Thymus (tissue), 11 donors: Measurements from ENCODE around the gene SCAMP2. TPM values are rescaled to one million over a fixed set of nuclear protein-coding genes. Genes with fewer than 3 reads are reported as not detected.
A peak's percentile ranks its signal among the peaks of the same experiment; 100 is the strongest.

Source experiments
- DNase-seq, 9 donors: peaks; one replicate each; pipeline ENCODE4 v3.0.0-alpha.2; 2013; ENCODE audit warnings: low spot score in 9 of 9, low read depth in 6 of 9, missing footprints in 1 of 9
- H3K27ac ChIP-seq, 2 donors: one replicate each; pipeline ENCODE4 v1.5.1; 2013; ENCODE audit warnings: control low read depth in 1 of 2, low read depth in 1 of 2, low read length in 1 of 2, mild to moderate bottlenecking in 1 of 2, moderate library complexity in 1 of 2
- H3K27me3 ChIP-seq, 2 donors: one replicate each; pipeline ENCODE4 v1.5.1; 2013; ENCODE audit warnings: low read length in 1 of 2; ENCODE audit not compliant: control insufficient read depth in 2 of 2, insufficient read depth in 1 of 2
- H3K36me3 ChIP-seq, 2 donors: one replicate each; pipeline ENCODE4 v1.5.1; 2013; ENCODE audit warnings: low read length in 1 of 2, mild to moderate bottlenecking in 1 of 2, moderate library complexity in 1 of 2; ENCODE audit not compliant: control insufficient read depth in 2 of 2, insufficient read depth in 2 of 2
- H3K4me1 ChIP-seq, 2 donors: one replicate each; pipeline ENCODE4 v1.5.1; 2013; ENCODE audit warnings: low read length in 2 of 2; ENCODE audit not compliant: control insufficient read depth in 2 of 2, insufficient read depth in 2 of 2
- H3K4me3 ChIP-seq, 2 donors: one replicate each; pipeline ENCODE4 v1.5.1; 2013; ENCODE audit warnings: low read length in 2 of 2, control low read depth in 1 of 2, mild to moderate bottlenecking in 1 of 2
- H3K9me3 ChIP-seq, 2 donors: one replicate each; pipeline ENCODE4 v1.5.1; 2013; ENCODE audit warnings: low read length in 1 of 2, mild to moderate bottlenecking in 1 of 2; ENCODE audit not compliant: control insufficient read depth in 2 of 2, insufficient read depth in 1 of 2
- WGBS: extraction: QIAGEN DNeasy Blood & Tissue Kit; methylation state at CpG from one replicate; pipeline ENCODE4 v1.1.7; 2013; 5-methylcytosine and 5-hydroxymethylcytosine counted together
- polyA plus RNA-seq: library from polyadenylated mRNA; stranded (reverse); fragments of 200-250 nt; gene quantifications from one replicate; pipeline ENCODE4 v1.2.3, GENCODE V29; 2013
- total RNA-seq: library from RNA; stranded (reverse); fragments of 120-200 nt; gene quantifications from one replicate; pipeline ENCODE4 v1.2.4, GENCODE V29; 2013
- donor health status: healthy.

Gene SCAMP2
- total and polyA plus RNA-seq, 2 donors, result 15.7 to 35.2 TPM

DNA sequence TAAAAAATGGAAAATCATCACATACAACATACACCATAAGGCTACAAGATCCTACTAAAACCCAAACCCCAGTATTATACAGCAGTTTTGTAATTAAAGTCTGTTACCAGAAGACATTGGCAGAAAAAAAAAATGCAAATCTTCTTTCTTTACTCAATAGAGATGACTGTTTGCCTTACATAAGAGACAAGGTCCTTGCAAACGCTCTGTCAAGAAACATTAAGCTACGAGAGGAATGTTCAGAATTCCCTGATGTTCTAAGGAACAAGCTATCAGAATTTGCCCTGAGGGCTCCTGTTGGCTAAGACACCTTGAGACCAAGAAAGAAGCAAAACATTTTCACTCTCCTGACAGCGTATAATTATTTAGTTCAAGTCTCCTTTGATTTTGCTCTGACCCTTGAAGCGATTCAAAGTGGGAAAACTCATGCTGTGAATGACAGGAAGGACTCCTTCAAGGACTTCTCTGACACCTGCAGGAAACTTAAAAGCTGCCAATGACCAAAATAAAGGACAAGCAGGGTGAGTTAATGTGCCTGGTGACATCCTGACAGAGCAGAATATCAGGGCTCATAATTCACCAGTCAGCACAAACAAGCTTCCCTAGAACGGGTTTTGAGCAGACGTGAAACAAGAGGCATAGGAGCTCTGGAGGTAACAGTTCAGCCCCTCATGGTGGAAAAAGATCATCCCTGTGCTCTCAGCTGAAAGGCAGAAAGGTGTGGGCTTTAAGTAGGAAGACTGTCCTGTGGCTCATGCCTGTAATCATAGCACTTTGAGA is 2.5 kb downstream of the SCAMP2 start:
- no peak for DNase-seq

DNA sequence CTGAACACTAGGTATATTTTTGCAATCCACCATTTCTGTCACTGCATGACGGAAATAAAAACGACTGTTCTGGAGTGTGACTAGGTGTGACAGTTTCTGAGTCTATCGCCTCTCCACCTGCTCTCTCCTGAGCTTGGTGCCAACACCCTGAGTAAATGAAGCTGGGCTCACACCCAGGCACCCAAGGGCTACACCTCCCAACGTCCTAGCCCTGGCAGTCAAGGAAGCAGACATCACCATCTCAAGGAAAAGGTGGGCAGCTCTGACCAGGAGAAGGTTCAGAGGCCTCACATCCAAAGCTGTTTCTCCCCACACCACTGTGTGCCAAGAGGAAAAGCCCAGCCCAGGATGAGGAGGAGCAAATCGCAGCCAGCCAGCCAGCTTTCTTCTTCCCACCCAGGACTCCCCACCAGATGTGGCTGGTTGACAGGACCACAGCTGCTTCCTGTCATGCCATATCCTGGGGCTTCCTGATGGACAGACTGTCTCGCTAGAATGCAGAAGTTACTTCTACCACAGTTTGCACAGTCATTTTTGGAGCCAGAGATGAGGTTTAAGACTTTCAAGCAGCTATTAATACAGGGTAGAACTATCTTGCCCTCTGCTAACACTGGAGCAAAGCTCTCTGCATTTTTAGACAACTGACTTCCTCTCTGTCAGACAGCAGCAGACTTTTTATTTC is 3.3 kb downstream of the SCAMP2 start:
- Histone ChIP-seq H3K36me3 (peaks cover 13 to 17% of the 10 kb centered on the region in 2 donors), H3K4me1 (peaks cover 29 to 46% of the 10 kb centered on the region in 2 donors), H3K4me3 (no peak overlapping the region), H3K27me3 (no peaks in the 10 kb centered on the region), H3K27ac (peak overlapping the region; percentile 46 to 48), H3K9me3 (peaks cover 2 to 5% of the 10 kb centered on the region in 2 donors)
- 17% methylated on average over 6 of the region's 6 CpGs for WGBS
- peak in 1 of 9 donors; percentile 47 for DNase-seq

More for the DNA sequence above, 2.5 kb downstream of the SCAMP2 start:
- H3K27ac ChIP-seq, result peak overlapping the region in 1 of 2 donors; percentile 42
- peaks cover 29 to 46% of the 10 kb centered on the region in 2 donors for H3K4me1 ChIP-seq
- WGBS, result 19% methylated on average over 6 of the region's 6 CpGs
- peaks cover 2 to 5% of the 10 kb centered on the region in 2 donors for H3K9me3 ChIP-seq
- no peaks in the 10 kb centered on the region for H3K27me3 ChIP-seq
- H3K36me3 ChIP-seq, result peaks cover 13 to 17% of the 10 kb centered on the region in 2 donors
- peak overlapping the region in 1 of 2 donors; percentile 7 for H3K4me3 ChIP-seq

DNA sequence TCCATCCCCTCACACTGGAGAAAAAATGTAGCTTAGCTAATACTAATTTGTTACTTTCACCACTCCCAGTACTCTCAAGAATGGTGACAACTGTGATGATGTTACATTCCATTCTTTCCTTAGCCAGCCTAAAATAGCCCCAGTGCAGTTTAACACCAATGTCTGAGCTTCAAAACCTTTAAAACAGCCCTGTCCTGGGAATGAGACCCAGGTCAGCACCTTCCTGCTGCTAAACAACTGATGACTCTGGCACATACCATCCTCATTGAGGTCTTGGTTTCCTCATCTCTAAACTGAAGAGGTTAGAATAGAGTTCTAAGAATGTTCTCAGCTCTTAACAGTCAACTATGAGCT is 3.8 kb downstream of the SCAMP2 start:
- Histone ChIP-seq H3K4me3 (no peak overlapping the region), H3K27ac (peak overlapping the region in 1 of 2 donors; percentile 46), H3K9me3 (peaks cover 2 to 5% of the 10 kb centered on the region in 2 donors), H3K27me3 (no peaks in the 10 kb centered on the region), H3K36me3 (peaks cover 16 to 17% of the 10 kb centered on the region in 2 donors), H3K4me1 (peaks cover 29 to 46% of the 10 kb centered on the region in 2 donors)
- no peak for DNase-seq

DNA sequence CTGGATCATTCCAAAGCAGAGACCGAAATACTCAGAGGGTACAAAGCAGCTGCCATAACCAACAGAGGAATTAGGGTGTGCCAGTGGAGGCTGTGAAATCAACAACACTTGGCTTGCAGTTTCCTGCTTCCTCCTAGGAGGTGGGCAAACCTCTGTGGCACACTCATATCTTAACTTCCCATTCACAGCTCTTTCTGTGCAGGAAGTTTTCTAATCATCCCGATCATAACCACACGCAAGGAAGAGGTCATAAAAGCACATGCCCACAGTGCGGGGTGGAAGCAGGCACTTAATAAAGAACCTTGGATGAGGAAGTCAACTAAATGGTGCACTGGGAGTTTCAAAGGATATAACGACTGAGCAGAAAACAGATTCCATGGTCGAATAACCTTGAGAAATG is 5.1 kb downstream of the SCAMP2 start:
- H3K27ac ChIP-seq, result peak overlapping the region in 1 of 2 donors; percentile 7
- H3K4me1 ChIP-seq, result peaks cover 29 to 40% of the 10 kb centered on the region in 2 donors
- H3K9me3 ChIP-seq, result peaks cover 2 to 5% of the 10 kb centered on the region in 2 donors
- H3K4me3 ChIP-seq, result no peak overlapping the region
- DNase-seq, result peak in 1 of 9 donors; percentile 19
- peaks cover 17% of the 10 kb centered on the region in 2 donors for H3K36me3 ChIP-seq
- no peaks in the 10 kb centered on the region for H3K27me3 ChIP-seq
- WGBS, result 26% methylated on average over 6 of the region's 6 CpGs

DNA sequence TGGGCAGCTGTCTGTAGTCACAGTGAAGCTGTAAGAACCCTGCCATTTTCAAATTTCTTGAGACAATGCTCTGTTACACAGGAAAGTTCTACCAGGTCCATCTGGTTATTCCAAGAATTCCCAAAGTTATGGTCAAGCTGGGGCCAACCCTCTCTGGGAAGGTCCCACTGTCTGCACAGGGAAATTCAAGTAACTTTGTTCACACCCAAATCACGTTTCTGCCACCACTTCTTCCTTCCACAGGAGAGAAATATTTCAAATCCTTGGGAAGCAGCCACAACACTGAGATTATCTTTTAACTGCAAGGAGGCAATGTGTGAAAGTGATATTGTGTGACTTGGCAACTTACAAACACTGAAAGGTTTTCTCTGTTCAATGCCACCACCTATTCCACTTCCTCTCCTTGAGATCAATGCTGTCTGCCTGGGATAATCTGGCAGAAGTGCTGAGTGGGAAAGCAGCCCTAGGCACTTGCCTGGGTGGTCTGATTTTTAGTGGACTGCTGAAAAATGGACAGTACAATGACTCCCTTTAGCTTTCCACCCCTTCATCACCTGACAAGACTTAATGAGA is 5.6 kb downstream of the SCAMP2 start:
- peak overlapping the region in 1 of 2 donors; percentile 7 for H3K27ac ChIP-seq
- WGBS, result 90% methylated on average over 1 of the region's 1 CpG
- no peaks in the 10 kb centered on the region for H3K27me3 ChIP-seq
- no peak for DNase-seq
- no peak overlapping the region for H3K4me3 ChIP-seq
- H3K36me3 ChIP-seq, result peaks cover 17% of the 10 kb centered on the region in 2 donors
- peaks cover 29 to 39% of the 10 kb centered on the region in 2 donors for H3K4me1 ChIP-seq
- H3K9me3 ChIP-seq, result peaks cover 2 to 5% of the 10 kb centered on the region in 2 donors

DNA sequence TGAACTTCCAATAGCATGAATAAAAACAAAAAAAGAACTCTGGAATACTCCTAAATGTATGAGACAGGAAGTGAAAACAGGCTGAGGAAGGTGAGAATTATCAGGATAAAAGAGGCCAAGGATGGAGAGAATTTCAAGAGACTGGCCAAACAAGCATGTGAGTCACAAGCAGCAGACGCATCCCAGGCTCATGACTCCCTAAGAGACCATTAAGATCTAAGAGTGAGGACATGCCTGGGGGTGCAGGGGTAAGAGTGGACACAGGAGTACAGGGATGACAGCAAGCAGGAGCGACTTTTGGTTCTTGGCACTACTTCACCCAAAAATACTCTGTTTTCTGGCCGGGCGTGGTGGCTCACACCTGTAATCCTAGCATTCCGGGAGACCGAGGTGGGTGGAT is 7.1 kb downstream of the SCAMP2 start:
- no peak overlapping the region for H3K27ac ChIP-seq
- peaks cover 2 to 5% of the 10 kb centered on the region in 2 donors for H3K9me3 ChIP-seq
- 95% methylated on average over 6 of the region's 6 CpGs for WGBS
- no peak overlapping the region for H3K4me3 ChIP-seq
- peaks cover 23 to 27% of the 10 kb centered on the region in 2 donors for H3K4me1 ChIP-seq
- no peaks in the 10 kb centered on the region for H3K27me3 ChIP-seq
- H3K36me3 ChIP-seq, result peaks cover 17 to 18% of the 10 kb centered on the region in 2 donors
- no peak for DNase-seq

DNA sequence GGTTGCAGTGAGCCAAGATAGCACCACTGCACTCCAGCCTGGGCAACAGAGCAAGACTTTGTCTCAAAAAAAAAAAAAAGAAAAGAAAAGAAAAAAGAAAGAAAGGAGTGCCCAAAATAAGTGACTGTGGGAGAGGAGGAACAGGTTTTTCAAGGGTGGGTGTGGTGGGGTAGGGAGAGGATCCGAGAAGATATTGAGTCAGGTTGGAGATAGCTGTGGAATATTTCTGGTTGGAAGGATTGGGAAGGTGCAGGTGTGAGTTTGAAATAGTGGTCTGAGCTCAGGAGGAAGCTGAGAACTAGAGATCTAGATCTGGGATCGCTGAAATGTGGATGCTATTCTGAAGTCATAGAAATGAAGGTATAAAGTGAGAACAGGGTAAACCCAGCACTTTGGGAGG is 7.8 kb downstream of the SCAMP2 start:
- no peak overlapping the region for H3K4me3 ChIP-seq
- DNase-seq, result no peak
- H3K9me3 ChIP-seq, result peaks cover 2 to 5% of the 10 kb centered on the region in 2 donors
- WGBS, result 88% methylated on average over 2 of the region's 2 CpGs
- H3K4me1 ChIP-seq, result peaks cover 16 to 20% of the 10 kb centered on the region in 2 donors
- no peak overlapping the region for H3K27ac ChIP-seq
- peaks cover 14 to 19% of the 10 kb centered on the region in 2 donors for H3K36me3 ChIP-seq
- H3K27me3 ChIP-seq, result no peaks in the 10 kb centered on the region

DNA sequence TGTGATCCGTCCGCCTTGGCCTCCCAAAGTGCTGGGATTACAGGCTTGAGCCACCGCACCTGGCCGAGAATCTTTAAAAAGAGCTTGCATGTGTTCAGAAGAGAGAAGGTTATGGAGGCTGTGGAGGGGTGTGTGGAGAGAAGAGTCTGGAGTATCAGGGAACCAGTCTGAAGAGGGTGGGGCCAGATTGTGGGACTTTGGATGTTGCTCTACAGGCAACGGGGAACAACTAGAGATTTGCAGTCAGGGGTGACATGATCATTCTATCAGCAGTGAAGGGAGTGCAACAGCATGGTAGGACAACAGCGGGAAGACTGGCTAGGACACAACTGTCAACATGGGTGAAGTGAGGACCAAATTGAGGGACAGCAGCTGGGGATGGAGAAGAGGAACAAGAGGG is 8.9 kb downstream of the SCAMP2 start:
- H3K4me1 ChIP-seq, result peaks cover 8 to 18% of the 10 kb centered on the region in 2 donors

More for the DNA sequence above, 8.9 kb downstream of the SCAMP2 start:
- Histone ChIP-seq H3K36me3 (peaks cover 12 to 20% of the 10 kb centered on the region in 2 donors), H3K9me3 (peaks cover 0 to 5% of the 10 kb centered on the region in 2 donors), H3K4me3 (no peak overlapping the region), H3K27me3 (no peaks in the 10 kb centered on the region), H3K27ac (no peak overlapping the region)
- no peak for DNase-seq
- 96% methylated on average over 6 of the region's 6 CpGs for WGBS
